ENCODE results near the gene MRPL37.

The MRPL37 gene

GRCh38 chr1:54241364-54241763 is 41.4 kb downstream of the MRPL37 start:
- no peak for DNase-seq

DNA sequence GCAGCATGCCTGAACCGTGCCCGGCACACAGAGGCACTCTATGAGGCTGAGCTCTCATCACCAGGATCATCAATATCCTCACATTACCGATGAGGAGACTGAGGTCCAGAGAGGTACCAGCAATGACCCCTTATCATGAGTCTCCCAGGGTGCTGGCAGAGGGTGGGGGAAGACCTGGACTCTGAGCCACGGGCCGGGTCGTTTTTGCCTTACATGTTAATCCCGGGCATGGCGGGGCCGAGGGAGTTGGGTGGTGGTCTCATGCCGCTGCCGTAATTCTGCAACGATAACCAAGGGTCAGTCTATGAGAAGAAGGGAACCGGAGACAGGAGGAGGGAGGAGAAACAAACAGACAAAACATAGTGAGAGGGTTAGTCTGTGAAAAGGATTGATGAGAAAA is 43.1 kb downstream of the MRPL37 start:
- no peak for DNase-seq

DNA sequence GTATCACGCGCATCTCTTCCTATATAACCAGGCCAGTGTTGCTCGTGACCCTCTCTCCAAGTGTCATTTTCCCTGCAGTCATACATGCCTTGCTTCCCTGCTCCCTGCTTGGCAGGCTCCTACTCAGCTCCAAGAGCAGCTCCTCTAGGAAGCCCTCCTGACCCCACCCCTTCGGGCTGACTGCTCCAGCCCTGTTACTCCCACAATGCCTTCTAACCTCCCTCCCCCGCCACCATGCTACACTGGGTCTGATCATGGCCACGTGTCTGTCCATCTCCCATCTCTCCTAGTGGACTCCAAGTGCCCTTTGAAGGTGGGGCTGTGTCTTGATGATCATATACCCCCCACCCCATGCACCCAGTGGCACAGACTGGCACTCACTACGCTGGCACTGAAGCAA is 44.7 kb downstream of the MRPL37 start:
- DNase-seq: no peak

GRCh38 chr1:54245501-54245900 is 45.5 kb downstream of the MRPL37 start:
- DNase-seq: no peak

DNA sequence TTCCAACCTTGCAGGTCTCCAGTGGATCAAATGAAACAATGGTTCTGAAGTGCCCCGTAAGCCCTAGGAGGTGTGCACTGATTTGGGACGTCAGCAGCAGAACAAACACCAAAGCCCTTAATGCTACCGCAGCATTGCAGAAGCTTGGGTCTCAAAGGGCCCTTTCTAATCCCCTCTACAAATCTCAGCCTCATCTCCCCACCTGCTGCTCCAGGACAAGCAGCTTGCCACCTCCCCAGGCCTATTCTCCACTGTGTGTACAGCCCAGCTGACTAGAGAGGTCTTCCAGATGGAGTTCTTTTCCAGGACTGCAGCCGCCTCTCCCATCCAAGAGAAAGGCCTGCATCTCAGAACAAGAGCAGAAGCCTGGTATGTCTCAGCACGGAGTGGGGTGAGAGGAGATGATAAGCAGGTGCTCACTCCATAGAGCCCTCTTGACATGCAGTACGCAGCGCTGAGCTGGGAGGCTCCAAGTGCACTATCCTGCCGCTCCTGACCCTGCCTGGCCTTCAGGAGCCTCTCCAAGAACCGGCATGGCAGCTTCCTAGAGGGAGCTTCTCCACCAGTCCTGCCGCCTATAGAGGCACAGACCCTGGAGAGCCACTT is 46.3 kb downstream of the MRPL37 start:
- DNase-seq: no peak

- DNase-seq: no peak
Observed at GRCh38 chr1:54247863-54248515, 48.0 kb downstream of the MRPL37 start.

DNA sequence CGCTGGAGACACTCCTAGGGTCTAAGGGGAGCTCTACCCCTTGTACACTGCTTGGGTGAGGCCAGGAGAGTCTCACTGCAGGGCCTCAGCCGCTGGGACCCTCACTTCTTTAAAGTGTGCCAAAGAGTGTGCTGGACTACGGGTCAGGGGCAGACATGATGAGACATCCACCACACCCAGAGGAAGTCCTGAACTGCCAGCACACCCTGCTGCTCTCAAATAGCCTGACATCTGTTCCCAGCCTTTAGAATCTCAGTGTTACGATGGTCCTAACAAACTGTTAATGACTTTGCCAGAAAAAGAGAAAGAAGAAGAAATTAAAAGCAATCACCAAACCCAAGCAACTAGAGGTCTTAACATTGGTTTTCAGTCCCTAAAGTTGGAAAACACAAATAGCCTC is 49.0 kb downstream of the MRPL37 start:
- no peak for DNase-seq

DNA sequence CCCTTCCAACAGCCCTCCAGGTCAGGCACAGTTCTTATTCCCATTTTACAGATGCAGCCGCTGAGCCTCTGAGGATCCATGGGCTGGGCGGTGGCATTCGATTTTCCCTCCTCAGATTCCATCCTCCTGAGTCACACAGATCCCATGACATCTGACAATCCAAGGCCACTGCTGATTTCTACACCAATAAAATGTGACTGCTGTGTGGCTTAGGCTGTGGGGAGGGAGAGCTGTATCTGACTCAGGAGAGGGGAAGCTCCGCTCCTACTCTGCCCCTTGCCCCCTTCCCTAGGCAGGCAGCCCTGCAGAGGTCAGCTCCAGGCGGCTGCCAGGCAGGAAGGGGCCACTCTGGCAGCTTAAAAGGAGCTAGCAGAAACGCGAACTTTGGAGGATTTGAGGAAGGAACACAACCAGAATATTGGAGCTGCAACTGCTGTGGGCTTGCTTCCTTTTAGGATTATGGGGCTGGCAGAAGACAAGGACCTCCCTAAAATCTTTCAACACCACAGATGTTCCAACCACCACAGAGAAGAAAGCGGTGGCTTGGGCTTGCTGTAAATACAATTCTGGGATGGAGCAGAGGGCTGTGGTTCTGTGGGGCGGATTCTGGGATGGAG is 50.0 kb downstream of the MRPL37 start:
- no peak for DNase-seq

DNA sequence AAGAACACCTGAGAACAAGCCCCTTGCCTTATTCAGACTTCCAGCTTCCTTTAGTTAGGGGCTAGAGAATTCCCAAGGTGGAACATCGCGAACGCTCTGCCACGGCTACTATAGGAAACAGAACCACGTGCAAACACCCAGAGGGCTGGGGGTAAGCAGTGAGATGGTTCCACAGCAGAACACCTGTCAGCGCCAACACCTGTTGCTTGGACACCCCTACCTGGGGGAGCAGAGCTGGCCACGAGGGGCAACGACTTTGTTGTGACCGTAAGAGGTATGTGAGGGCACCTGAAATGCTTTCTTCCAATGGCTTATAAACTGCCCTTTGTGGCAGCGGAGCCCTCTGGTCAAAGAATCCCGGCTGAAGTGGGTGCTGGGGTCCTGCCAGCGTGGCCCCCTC is 50.7 kb downstream of the MRPL37 start:
- DNase-seq: no peak

DNA sequence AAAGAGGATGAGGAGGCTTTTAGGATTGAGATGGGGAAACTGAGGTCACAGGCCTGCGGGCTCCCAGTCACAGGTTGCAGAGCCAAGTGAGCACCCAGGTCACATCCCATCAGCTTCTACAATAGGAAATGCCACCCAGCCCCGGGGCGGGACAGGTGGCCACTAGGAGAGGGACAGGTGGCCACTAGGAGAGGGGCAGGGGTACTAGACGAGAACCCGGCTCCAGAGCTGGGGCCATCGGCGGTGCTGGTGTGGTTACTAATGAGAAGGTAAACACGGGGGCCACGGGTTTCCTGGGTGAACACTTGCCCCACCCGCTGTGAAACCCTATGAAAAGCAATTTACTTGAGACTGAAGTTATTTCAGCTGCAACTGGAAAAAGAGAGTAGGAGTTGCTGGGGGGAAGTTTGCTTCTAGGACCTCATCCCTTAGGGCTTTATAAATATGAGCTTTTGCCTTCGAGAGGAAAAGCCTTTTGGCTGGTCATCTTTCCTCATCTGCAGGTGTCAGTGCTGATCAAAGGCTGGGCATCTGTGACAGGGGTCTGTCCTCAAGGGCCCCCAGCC is 52.5 kb downstream of the MRPL37 start:
- DNase-seq: no peak

DNA sequence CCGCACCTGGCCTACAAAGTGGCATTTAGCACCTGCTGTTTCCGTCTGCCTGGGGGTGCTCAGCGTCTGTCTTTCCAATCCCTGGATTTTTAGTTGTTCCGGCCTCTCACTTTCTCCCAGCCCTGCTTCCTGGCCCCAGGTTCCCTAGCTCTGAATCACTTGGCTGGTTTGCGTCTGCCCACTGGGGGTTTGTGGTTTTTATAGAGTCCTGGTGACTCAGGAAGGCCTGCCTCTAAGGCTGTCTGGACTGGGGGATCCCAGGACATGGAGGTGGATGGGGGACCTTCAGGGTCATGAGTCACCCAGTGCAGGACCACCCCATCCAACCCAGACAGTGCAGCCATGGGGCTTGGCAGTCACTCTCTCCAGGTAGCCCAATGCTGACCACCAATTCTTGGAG is 53.5 kb downstream of the MRPL37 start:
- DNase-seq: no peak

- no peak for DNase-seq
Observed at GRCh38 chr1:54254055-54254454, 54.1 kb downstream of the MRPL37 start.

GRCh38 chr1:54255026-54255702 is 55.2 kb downstream of the MRPL37 start:
- DNase-seq: no peak

DNA sequence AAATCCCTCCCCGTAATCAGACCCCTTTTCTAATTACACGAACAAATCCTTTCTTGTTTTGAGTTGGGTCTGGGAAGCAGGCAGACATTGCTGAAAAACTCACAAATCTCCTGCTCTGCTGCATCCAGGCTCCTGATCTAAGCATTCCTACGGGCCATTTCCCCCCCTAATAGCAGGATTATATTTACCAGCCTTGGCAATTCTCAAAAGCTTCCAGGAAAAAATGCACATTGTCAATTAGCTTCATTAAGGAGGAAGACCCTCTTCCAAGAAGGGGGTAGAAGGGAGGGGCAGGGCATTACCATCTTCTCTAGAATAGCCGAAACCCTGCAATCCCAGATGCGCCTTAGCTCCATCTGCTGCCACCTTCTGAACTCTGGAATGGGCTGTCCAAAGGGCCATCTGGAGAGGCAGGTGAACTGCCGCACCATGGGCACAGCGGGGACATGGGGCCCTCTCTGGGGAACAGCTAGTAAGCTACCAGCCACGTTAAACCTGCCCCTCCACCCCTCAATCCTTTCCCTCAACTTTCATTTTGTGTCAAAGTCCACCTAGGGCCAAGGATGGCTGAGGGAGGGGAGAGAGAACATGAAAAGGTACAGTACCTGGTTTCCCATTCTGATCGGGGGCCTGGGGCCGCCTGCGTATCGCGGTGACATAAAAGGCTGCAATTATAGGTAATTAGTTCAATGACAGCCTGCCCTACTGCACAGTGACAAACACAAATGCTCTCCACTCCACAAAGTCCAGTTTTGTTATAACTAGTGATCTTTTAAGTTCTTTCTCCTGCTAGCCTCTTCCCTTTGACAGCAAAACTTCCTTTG is 56.8 kb downstream of the MRPL37 start:
- no peak for DNase-seq

DNA sequence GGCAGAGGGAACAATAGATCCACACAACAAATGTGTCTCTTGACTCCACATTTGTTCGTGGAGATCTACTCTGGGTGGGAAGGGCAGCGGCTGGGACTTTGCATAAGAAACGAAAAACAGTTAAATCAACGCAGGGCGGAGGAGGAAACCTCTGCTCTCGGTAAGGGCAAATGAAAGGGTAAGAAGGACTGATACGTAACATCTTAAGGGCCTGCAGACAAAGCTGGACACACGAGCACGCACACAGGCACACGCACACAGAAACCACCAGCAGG is 57.3 kb downstream of the MRPL37 start:
- DNase-seq: no peak

DNA sequence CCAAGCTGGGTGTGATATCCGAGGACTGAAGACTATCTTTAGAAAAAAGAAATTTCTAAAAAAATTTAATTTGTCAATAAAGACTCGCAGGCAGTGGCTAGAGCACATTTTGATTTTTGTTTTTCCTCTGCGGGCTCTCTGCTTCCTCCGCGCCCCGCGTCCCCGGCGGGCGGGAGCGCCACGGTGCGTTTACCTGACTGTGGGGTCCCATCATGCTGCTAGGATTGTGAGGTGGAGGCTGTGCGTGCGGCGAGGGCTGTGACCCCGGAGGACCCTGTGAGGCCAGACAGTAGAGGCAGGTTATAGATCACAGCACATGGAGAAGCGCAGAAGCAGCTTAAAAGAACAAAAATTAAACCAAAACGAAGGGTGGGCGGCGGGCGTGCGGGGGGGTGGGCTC is 57.9 kb downstream of the MRPL37 start:
- DNase-seq: no peak

GRCh38 chr1:54259546-54260140 is 59.7 kb downstream of the MRPL37 start:
- DNase-seq: no peak

- no peak for DNase-seq
Observed at GRCh38 chr1:54260810-54261209, 60.8 kb downstream of the MRPL37 start.

DNA sequence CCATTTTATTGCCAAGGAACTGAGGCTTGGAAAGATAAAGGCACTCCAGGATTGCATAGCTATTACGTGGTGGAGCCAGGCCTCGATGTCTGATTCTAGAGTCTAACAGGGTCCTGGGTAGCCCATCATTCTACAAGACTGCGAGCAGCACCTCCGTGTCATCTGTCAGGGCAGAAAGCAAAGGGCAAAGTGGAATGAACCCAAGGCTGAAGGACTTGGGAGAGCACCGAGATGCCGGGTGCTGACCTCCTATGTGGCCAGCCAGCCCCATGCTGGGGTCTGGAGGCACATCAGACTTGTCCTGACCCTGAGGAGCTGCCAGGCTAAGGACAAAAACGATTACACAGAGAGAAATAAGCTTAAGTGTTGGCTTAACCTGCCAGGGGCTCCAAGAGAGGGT is 62.3 kb downstream of the MRPL37 start:
- no peak for DNase-seq

- no peak for DNase-seq
Observed at GRCh38 chr1:54263601-54264226, 63.7 kb downstream of the MRPL37 start.

GRCh38 chr1:54265126-54265525 is 65.2 kb downstream of the MRPL37 start:
- DNase-seq: no peak

GRCh38 chr1:54265659-54266058 is 65.7 kb downstream of the MRPL37 start:
- DNase-seq: no peak

Measured in right forelimb (tissue), 1 donor.